Caco-2 (cell line): ENCODE results near the gene APOL4. TPM values are rescaled to one million over a fixed set of nuclear protein-coding genes. Genes with fewer than 3 reads are reported as not detected.
"Not testable (repeated sequence)": the region's sequence is repeated elsewhere in the genome, so short reads cannot be mapped to it uniquely, and the experiment has no call there.

Experiments
- BruUV-seq: library from RNA; stranded (reverse); fragments of 400-500 nt; replicated peaks from 2 replicates; lab custom pipeline; 2021; lab: Mats Ljungman, UMichigan
- CTCF ChIA-PET: fragments of 300-600 bp; sonication (Branson Sonifier 250); formaldehyde crosslinking; loops from one replicate; lab custom pipeline; 2022; ENCODE audit warnings: antibody characterized with exemption; lab: Charles Lee
- POLR2A ChIA-PET: fragments of 300-600 bp; sonication (Branson Sonifier 250); formaldehyde crosslinking; loops from one replicate; lab custom pipeline; 2022; ENCODE audit warnings: antibody characterized with exemption; lab: Charles Lee
- DNase-seq, 2 experiments: peaks; one replicate each; pipeline versions ENCODE4 v3.0.0 to v3.0.0-alpha.2; 2020 to 2022
- H3K27me3 ChIP-seq: replicated peaks from 2 replicates; pipeline ENCODE4 v1.6.0; 2011; ENCODE audit warnings: low read length; ENCODE audit not compliant: control insufficient read depth, insufficient read depth
- H3K36me3 ChIP-seq: 2 replicates; pipeline ENCODE4 v1.5.1; 2011; ENCODE audit warnings: low read length; ENCODE audit not compliant: control insufficient read depth, insufficient read depth
- H3K4me1 ChIP-seq: fragments of 250-450 bp; sonication (Bioruptor Pico); 2 replicates; pipeline ENCODE4 v1.5.1; 2020; ENCODE audit warnings: mild to moderate bottlenecking
- H3K4me3 ChIP-seq: 2 replicates; pipeline ENCODE4 v1.5.1; 2011; ENCODE audit warnings: low read depth, mild to moderate bottlenecking, control low read depth, low read length
- H3K9me3 ChIP-seq: fragments of 250-450 bp; sonication (Bioruptor Pico); 2 replicates; pipeline ENCODE4 v1.5.1; 2020; ENCODE audit warnings: mild to moderate bottlenecking, moderate library complexity
- H3K27ac Mint-ChIP-seq: one replicate; pipeline ENCODE4 v1.8.0; 2022; ENCODE audit warnings: mixed read lengths; ENCODE audit not compliant: unreplicated experiment
- H3K27me3 Mint-ChIP-seq: one replicate; pipeline ENCODE4 v1.8.0; 2022; ENCODE audit warnings: mixed read lengths; ENCODE audit not compliant: insufficient read depth, unreplicated experiment
- H3K36me3 Mint-ChIP-seq: one replicate; pipeline ENCODE4 v1.8.0; 2022; ENCODE audit warnings: mild to moderate bottlenecking, mixed read lengths; ENCODE audit not compliant: insufficient read depth, unreplicated experiment
- H3K4me1 Mint-ChIP-seq: one replicate; pipeline ENCODE4 v1.8.0; 2022; ENCODE audit warnings: low read depth, mixed read lengths; ENCODE audit not compliant: unreplicated experiment
- H3K4me3 Mint-ChIP-seq: one replicate; pipeline ENCODE4 v1.8.0; 2022; ENCODE audit warnings: mild to moderate bottlenecking, moderate library complexity, mixed read lengths; ENCODE audit not compliant: unreplicated experiment
- H3K9me3 Mint-ChIP-seq: one replicate; pipeline ENCODE4 v1.8.0; 2022; ENCODE audit warnings: mixed read lengths; ENCODE audit not compliant: unreplicated experiment
- CTCF ChIP-seq, 2 experiments: fragments of 200-600 bp in 1 of 2; IDR thresholded peaks; 1 replicate in 1 of 2; 2 replicates in 1 of 2; pipeline versions ENCODE4 v1.5.1 to v1.8.0; 2011 to 2022; ENCODE audit warnings: antibody characterized with exemption in 1 of 2, control low read depth in 1 of 2, inconsistent platforms in 1 of 2, low read depth in 1 of 2, low read length in 1 of 2, mild to moderate bottlenecking in 1 of 2, moderate library complexity in 1 of 2; ENCODE audit not compliant: insufficient read depth in 1 of 2, severe bottlenecking in 1 of 2, unreplicated experiment in 1 of 2
- intact Hi-C: fragments of 100-400 bp; cut with micrococcal nuclease; formaldehyde crosslinking; loops from one replicate; pipeline ENCODE4 v1.10.0; 2022; ENCODE audit not compliant: unreplicated experiment
- total RNA-seq: library from RNA; stranded (reverse); gene quantifications from 2 replicates; pipeline ENCODE4 v1.2.3, GENCODE V29; 2022

Gene APOL4
- total RNA-seq, 1 experiment from 2014 or later, result not detected

GRCh38 chr22:36231051-36231450 lies 29.4 kb upstream of the APOL4 start:
- H3K27me3 ChIP-seq, H3K36me3 ChIP-seq, H3K36me3 Mint-ChIP-seq, H3K27ac Mint-ChIP-seq, DNase-seq, H3K9me3 Mint-ChIP-seq, CTCF ChIA-PET, H3K4me3 Mint-ChIP-seq, intact Hi-C loops, POLR2A ChIA-PET, H3K4me3 ChIP-seq, BruUV-seq, H3K4me1 ChIP-seq, H3K27me3 Mint-ChIP-seq, H3K9me3 ChIP-seq, H3K4me1 Mint-ChIP-seq: not testable (repeated sequence)
- TF ChIP-seq CTCF (IDR thresholded peaks at IDR 0.05; ENCODE audit: insufficient read depth in 1 of 2, low read depth in 1 of 2, low read length in 1 of 2, severe bottlenecking in 1 of 2, unreplicated experiment in 1 of 2), result peak in 1 of 2 experiments; percentile 7

GRCh38 chr22:36229649-36230048 lies 28.0 kb upstream of the APOL4 start:
- H3K36me3 Mint-ChIP-seq, H3K36me3 ChIP-seq, POLR2A ChIA-PET, BruUV-seq, H3K9me3 Mint-ChIP-seq, H3K4me3 ChIP-seq, H3K4me1 ChIP-seq, H3K4me3 Mint-ChIP-seq, H3K4me1 Mint-ChIP-seq, H3K9me3 ChIP-seq, H3K27ac Mint-ChIP-seq, H3K27me3 Mint-ChIP-seq, DNase-seq, H3K27me3 ChIP-seq: not testable (repeated sequence)
- intact Hi-C loops, result loop anchor here (10.0 kb wide), 1 partner anchor 45 kb away; no protein-coding TSS in a partner anchor
- CTCF ChIA-PET, result interaction anchor here (1.3 kb wide), 1 partner anchor 11 kb away, joined by 3 read pairs; no protein-coding TSS in a partner anchor

GRCh38 chr22:36228944-36229343 lies 27.3 kb upstream of the APOL4 start:
- Histone ChIP-seq H3K4me3 (no peak overlapping the region), H3K4me1 (no peaks in the 10 kb centered on the region), H3K36me3 (no peaks in the 10 kb centered on the region), H3K9me3 (no peaks in the 10 kb centered on the region), H3K27me3 (no peaks in the 10 kb centered on the region)
- no peaks in the 10 kb centered on the region for H3K36me3 Mint-ChIP-seq
- ChIA-PET CTCF (interaction anchor here (1.3 kb wide), 1 partner anchor 11 kb away, joined by 3 read pairs; no protein-coding TSS in a partner anchor), POLR2A (no interaction called here)
- no peaks in the 10 kb centered on the region for H3K4me1 Mint-ChIP-seq
- H3K27me3 Mint-ChIP-seq, result no peaks in the 10 kb centered on the region
- no TSS peak for BruUV-seq
- H3K27ac Mint-ChIP-seq, result no peak overlapping the region
- H3K4me3 Mint-ChIP-seq, result no peak overlapping the region
- H3K9me3 Mint-ChIP-seq, result no peaks in the 10 kb centered on the region
- no peak for TF ChIP-seq CTCF (IDR thresholded peaks at IDR 0.05; ENCODE audit: insufficient read depth in 1 of 2, low read depth in 1 of 2, low read length in 1 of 2, severe bottlenecking in 1 of 2, unreplicated experiment in 1 of 2)
- no peak for DNase-seq
- intact Hi-C loops, result loop anchor here (10.0 kb wide), 1 partner anchor 46 kb away; no protein-coding TSS in a partner anchor

GRCh38 chr22:36228369-36228768 lies 26.8 kb upstream of the APOL4 start:
- H3K4me3 ChIP-seq, H3K27me3 Mint-ChIP-seq, BruUV-seq, H3K4me3 Mint-ChIP-seq, DNase-seq, H3K27ac Mint-ChIP-seq, H3K9me3 Mint-ChIP-seq, H3K36me3 Mint-ChIP-seq, H3K4me1 ChIP-seq, POLR2A ChIA-PET, H3K9me3 ChIP-seq, H3K27me3 ChIP-seq, H3K4me1 Mint-ChIP-seq, H3K36me3 ChIP-seq: not testable (repeated sequence)
- intact Hi-C loops, result loop anchor here (10.0 kb wide), 1 partner anchor 46 kb away; no protein-coding TSS in a partner anchor
- CTCF ChIA-PET, result interaction anchor here (0.6 to 1.3 kb wide), 2 partner anchors 12 to 309 kb away, joined by 3 to 5 read pairs; no protein-coding TSS in a partner anchor
